Measurements from ENCODE around the gene S100G.
"Not testable (repeated sequence)": the region's sequence is repeated elsewhere in the genome, so short reads cannot be mapped to it uniquely, and the experiment has no call there.

Gene S100G, protein sequence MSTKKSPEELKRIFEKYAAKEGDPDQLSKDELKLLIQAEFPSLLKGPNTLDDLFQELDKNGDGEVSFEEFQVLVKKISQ

GRCh38 chrX:16649858-16650257 is at the start of gene S100G:
Gene S100G (plus strand): TSS chrX:16650158. CDS start chrX:16651007, 849 bp downstream.
- no peak for DNase-seq

GRCh38 chrX:16601885-16602284 is 48.1 kb upstream of the S100G start:
- no peak for DNase-seq

- not testable (repeated sequence) for DNase-seq
Measured at GRCh38 chrX:16603235-16603634, 46.7 kb upstream of the S100G start.

GRCh38 chrX:16603822-16604221 is 46.1 kb upstream of the S100G start:
- DNase-seq, result no peak

DNA sequence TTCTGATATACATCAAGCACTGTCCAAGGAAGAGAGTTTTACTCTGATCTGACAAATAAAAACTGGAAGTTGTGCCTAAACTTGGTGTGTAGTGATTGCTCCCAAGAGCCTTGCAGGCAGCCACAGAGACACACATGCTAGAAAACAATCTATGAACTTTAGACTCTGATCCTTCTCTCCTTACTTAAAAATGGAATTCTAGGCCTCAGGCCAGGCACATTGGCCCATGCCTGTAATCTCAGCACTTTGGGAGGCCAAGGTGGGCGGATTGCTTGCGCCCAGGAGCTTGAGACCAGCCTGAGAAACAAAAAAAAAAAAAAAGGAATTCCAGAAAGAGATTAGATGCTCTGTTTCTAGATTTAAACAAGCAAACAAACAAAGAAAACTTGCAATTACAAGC is 45.6 kb upstream of the S100G start:
- DNase-seq, result no peak

GRCh38 chrX:16606142-16606720 is 43.7 kb upstream of the S100G start:
- DNase-seq, result no peak

- no peak for DNase-seq
Measured at GRCh38 chrX:16610121-16610621, 39.8 kb upstream of the S100G start.

- DNase-seq, result not testable (repeated sequence)
Measured at GRCh38 chrX:16610654-16611053, 39.3 kb upstream of the S100G start.

GRCh38 chrX:16612257-16612897 is 37.6 kb upstream of the S100G start:
- no peak for DNase-seq

DNA sequence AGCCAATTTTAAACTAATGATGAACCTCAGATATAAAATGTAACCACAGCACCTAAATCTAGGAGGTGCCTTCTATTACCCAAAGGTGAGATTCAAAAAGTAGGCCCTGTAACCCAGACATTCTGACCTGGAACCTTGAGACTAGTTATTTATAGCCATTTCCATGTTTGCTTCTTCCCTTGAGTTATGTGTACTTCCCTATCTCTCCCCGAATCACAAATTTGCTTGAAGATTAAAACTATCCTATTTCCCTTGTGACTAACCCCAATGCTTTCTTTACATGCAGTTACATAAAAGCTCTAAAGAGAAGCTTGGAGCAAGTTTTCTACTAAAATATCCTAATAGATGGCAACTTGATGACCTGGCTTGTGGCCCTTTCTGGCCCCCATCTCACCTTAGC is 32.6 kb upstream of the S100G start:
- DNase-seq, result no peak

DNA sequence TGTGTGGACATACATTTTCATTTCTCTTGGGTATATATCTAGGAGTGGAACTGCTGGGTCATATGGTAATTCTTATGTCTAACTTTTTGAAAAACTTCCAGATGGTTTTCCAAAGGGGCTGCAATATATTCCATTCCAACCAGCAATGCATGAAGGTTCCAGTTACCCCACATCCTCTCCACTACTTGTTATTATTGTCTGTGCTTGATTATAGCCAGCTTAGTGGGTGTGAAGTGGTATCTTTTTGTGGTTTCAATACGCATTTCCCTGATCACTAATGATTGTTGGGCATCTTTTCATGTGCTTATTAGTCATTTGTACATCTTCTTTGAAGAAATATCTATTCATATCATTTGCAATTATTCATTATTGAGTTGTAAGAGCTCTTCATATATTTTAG is 31.5 kb upstream of the S100G start:
- no peak for DNase-seq

DNA sequence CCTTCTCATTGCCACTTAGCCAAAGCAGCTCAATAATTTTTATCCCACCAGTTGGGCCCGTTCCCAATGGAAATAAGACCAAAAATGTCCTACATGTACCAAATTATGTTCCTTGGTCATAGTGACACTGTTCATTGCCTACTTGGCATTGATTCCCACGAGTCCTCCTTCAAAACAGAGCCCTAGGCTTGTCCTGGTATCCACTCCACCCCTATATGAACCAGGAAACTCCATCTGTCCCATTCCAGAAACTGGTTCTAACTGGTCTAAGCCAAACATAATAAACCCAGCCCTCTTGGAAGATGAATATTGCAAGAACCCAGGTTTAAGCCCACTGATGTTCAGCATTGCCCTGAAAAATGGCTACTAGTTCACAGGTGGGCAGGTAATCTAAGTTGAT is 30.9 kb upstream of the S100G start:
- DNase-seq, result no peak

GRCh38 chrX:16628511-16628910 is 21.4 kb upstream of the S100G start:
- not testable (repeated sequence) for DNase-seq

- no peak for DNase-seq
Measured at GRCh38 chrX:16628946-16629595, 20.9 kb upstream of the S100G start.

DNA sequence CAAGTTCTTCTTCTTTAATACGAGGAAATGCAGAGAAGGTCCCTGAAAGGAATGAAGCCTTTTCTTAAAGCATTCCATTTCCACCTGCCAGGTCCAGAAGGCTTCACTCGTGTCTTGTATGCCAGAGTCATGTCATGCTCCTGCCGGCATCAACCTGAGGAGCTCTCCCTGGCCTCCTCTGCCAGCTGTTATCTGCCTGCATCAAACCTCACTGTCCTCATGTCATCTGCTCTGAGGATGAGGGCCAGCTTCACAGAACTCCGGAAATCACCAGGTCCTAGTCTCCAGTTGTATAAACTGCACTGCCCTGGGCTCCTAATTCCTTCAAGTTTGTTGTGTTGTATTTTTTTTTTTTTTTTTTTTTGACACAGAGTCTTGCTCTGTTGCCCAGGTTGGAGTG is 20.0 kb upstream of the S100G start:
- no peak for DNase-seq

GRCh38 chrX:16633754-16634153 is 16.2 kb upstream of the S100G start:
- DNase-seq, result no peak

DNA sequence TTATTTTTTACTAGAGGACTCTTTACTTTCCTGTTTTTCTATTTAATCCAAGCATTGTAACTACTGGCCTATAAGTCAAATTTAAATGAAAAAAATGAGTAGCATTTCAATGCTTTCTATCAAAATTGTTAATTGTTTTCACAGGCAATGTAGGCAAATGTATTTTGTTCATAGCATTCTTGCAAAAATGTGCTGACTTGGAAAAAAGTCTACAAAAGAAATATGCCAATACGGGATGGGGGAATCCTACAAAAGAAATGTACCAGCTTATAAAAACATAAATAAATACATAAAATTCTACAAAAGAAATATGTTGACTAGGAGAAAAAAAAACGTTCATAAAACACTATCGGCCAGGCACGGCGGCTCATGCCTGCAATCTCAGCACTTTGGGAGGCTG is 14.9 kb upstream of the S100G start:
- no peak for DNase-seq

- no peak for DNase-seq
Measured at GRCh38 chrX:16635596-16635995, 14.4 kb upstream of the S100G start.

DNA sequence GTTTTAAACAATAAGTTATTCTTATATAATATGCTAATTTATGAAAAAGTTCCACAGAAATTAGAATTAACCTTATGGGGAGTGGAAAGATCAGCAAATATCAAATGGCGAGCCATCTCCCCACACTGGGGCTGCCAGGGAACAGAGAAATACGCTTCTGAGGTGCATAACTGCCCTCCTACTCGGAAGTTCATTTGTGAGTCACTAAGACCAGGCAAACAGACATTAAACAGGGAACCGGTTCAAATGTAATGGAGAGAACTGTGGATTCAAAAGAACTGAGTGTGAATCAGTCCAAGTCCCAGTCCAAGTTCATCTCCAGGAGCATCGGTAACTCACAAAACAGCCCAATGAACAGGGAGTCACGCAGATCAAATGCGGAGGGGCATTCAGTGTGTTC is 11.4 kb upstream of the S100G start:
- no peak for DNase-seq

DNA sequence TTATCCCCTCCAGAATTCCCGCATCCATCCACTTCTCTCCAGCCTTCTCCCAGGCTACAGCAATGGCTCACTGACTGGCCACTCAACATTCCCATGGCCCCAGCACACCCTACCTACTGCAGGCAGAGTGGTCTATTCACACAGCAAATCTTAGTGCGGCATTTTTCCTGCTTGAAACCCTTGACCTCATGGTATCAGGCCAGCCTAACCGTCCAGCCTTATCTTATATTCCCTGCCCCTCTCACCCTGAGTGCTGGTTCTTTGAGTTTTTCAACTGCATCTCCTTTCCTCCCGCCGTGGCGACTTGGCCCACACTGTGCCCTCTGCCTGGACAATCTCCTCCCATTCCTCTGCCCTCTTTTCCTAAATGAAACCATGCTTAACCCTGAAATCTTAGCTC is 10.0 kb upstream of the S100G start:
- DNase-seq, result no peak

GRCh38 chrX:16640823-16641222 is 9.1 kb upstream of the S100G start:
- no peak for DNase-seq

DNA sequence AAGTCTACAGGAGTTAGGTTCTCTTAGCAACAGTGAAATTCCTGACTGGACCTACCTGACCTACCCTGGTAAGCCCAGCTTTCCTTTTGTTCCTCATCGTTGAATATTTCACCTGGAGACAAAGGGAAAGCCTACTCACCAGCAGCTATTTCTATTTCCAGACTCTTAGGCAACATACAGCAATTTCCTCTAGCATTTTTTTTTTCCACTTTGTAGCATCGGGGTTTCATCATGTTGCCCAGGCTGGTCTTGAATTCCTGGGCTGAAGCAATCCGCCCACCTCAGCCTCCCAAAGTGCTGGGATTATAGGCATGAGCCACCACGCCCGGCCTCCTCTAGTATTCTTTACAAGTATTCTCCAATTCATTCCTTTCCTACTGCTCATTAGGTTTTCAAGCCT is 6.8 kb upstream of the S100G start:
- no peak for DNase-seq

DNA sequence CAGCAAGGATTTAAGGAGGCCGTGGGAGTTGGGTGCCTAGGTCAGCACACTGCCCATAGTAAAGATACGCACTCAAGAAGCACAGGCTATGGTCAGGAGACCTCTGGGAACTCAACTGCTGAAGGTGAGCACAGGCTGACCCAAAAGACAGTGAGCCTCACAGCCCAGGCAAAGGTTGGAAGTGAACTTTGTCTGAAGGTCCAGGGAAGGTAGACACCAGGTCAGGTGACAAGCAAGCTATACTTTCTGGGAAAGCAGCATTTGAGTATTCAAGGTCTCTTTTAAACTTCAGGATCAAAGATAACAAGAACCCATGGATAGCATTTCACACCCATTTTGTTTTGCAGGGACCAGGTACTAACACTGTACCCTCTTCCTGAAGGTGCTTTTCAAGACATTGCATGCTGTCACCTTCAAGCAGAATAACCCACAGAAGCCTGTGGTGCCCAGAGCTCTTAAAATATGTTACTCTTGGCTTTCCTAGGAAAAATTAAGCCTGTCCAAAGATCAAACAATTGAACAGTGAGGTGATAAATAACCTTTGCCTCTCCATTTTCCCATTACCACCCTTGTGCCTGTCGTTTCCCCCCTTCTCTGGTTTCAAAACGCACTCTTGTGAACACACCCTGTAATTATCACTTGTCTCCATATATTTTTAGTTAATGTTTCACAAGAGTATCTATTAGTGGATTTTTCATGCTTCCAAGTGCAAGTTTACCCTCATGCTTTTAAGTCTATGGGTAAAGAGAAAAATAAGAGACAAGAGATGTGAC is 3.4 kb upstream of the S100G start:
- DNase-seq, result no peak

All from NCI-H526 treated with DMSO at 0.1 percent for 48 hours (cell line).